DOHH2 (cell line): Measurements from ENCODE around the gene PTAR1.

Experiments used
- EZH2phosphoT487 ChIP-seq: fragments of 200-600 bp; sonication (generic); IDR thresholded peaks from 2 replicates; pipeline ENCODE4 v1.6.1; 2017; ENCODE audit warnings: borderline replicate concordance, mild to moderate bottlenecking, antibody characterized with exemption, low read length, moderate library complexity, mixed read lengths
- TF ChIP-seq, protein P1 (sequence below): fragments of 200-600 bp; sonication (generic); IDR thresholded peaks from one replicate; pipeline ENCODE4 v1.5.1; 2014; ENCODE audit warnings: antibody characterized with exemption, mild to moderate bottlenecking, low read depth, low read length; ENCODE audit not compliant: poor library complexity, severe bottlenecking

GRCh38 chr9:69672596-69673310 is 87.1 kb downstream of the PTAR1 start:
- TF ChIP-seq, protein P1, sequence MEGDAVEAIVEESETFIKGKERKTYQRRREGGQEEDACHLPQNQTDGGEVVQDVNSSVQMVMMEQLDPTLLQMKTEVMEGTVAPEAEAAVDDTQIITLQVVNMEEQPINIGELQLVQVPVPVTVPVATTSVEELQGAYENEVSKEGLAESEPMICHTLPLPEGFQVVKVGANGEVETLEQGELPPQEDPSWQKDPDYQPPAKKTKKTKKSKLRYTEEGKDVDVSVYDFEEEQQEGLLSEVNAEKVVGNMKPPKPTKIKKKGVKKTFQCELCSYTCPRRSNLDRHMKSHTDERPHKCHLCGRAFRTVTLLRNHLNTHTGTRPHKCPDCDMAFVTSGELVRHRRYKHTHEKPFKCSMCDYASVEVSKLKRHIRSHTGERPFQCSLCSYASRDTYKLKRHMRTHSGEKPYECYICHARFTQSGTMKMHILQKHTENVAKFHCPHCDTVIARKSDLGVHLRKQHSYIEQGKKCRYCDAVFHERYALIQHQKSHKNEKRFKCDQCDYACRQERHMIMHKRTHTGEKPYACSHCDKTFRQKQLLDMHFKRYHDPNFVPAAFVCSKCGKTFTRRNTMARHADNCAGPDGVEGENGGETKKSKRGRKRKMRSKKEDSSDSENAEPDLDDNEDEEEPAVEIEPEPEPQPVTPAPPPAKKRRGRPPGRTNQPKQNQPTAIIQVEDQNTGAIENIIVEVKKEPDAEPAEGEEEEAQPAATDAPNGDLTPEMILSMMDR: peak; percentile 61
- TF ChIP-seq EZH2phosphoT487: no peak
